A549 (cell line): ENCODE results near the gene NTN4.

Experiments
- CHD2 ChIP-seq: fragments of 150-350 bp; IDR thresholded peaks from 2 replicates; pipeline ENCODE4 v1.6.1; 2014; ENCODE audit warnings: low read length; ENCODE audit not compliant: partially characterized antibody
- CTCF ChIP-seq: fragments of >200 bp; sonication (Bioruptor Twin); formaldehyde crosslinking; IDR thresholded peaks from 3 replicates; pipeline ENCODE4 v1.5.1; 2016
- EP300 ChIP-seq, 2 experiments: fragments of >200 bp; sonication (Bioruptor Twin); formaldehyde crosslinking; IDR thresholded peaks; 2 replicates in 1 of 2; 3 replicates in 1 of 2; pipeline ENCODE4 v1.6.1; 2016 to 2017
- ESRRA ChIP-seq: fragments of 150-350 bp; IDR thresholded peaks from 2 replicates; pipeline ENCODE4 v1.6.1; 2014; ENCODE audit warnings: mild to moderate bottlenecking, low read length, borderline replicate concordance
- JUN ChIP-seq, 2 experiments: fragments of >200 bp; sonication (Bioruptor Twin); formaldehyde crosslinking; IDR thresholded peaks; 2 replicates in 1 of 2; 3 replicates in 1 of 2; pipeline ENCODE4 v1.6.1; 2016 to 2017
- MAX ChIP-seq: IDR thresholded peaks from 2 replicates; pipeline ENCODE4 v1.6.1; 2012
- REST ChIP-seq: fragments of 200-600 bp; sonication (generic); IDR thresholded peaks from 2 replicates; pipeline ENCODE4 v1.6.1; 2016; ENCODE audit warnings: antibody characterized with exemption, mild to moderate bottlenecking, moderate library complexity
- RFX5 ChIP-seq: fragments of 450-650 bp; IDR thresholded peaks from 2 replicates; pipeline ENCODE4 v1.7.1; 2014; ENCODE audit warnings: antibody characterized with exemption, mild to moderate bottlenecking, moderate library complexity
- SMC3 ChIP-seq: fragments of >200 bp; sonication (Bioruptor Twin); formaldehyde crosslinking; IDR thresholded peaks from 3 replicates; pipeline ENCODE4 v1.6.1; 2018; ENCODE audit warnings: inconsistent platforms
- SREBF2 ChIP-seq: fragments of 450-650 bp; IDR thresholded peaks from 2 replicates; pipeline ENCODE4 v1.6.1; 2014; ENCODE audit warnings: mild to moderate bottlenecking, moderate library complexity

- TF ChIP-seq CTCF (no peak), JUN (IDR thresholded peaks at IDR 0.05) (no peak), CHD2 (no peak), SREBF2 (no peak), MAX (no peak), RFX5 (no peak), REST (no peak), SMC3 (no peak), ESRRA (no peak), EP300 (IDR thresholded peaks at IDR 0.05) (no peak)
These were observed 143.8 kb downstream of the NTN4 start for GRCh38 chr12:95646781-95647190.
